ENCODE results near the gene ARHGAP22.

GRCh38 chr10:48478469-48478868 is 126.4 kb downstream of the ARHGAP22 start:
- TF ChIP-seq POLR2AphosphoS5 (IDR thresholded peaks at IDR 0.05) (no peak), CTCF (IDR thresholded peaks at IDR 0.05) (no peak)
